ENCODE data around the gene TMEM176B. TPM values are rescaled to one million over a fixed set of nuclear protein-coding genes. Genes with fewer than 3 reads are reported as not detected.

The TMEM176B gene
- total RNA-seq, 1 donor from 2014 or later: not detected

DNA sequence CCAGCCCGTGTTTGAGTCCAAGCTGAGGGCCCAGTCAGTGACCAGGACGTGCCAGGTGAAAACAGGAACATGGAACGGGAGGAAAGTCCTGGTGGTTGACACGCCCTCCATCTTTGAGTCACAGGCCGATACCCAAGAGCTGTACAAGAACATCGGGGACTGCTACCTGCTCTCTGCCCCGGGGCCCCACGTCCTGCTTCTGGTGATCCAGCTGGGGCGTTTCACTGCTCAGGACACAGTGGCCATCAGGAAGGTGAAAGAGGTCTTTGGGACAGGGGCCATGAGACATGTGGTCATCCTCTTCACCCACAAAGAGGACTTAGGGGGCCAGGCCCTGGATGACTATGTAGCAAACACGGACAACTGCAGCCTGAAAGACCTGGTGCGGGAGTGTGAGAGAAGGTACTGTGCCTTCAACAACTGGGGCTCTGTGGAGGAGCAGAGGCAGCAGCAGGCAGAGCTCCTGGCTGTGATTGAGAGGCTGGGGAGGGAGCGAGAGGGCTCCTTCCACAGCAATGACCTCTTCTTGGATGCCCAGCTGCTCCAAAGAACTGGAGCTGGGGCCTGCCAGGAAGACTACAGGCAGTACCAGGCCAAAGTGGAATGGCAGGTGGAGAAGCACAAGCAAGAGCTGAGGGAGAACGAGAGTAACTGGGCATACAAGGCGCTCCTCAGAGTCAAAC is 57.7 kb downstream of the TMEM176B start:
- no peak for DNase-seq (ENCODE audit: low read depth)
- H3K27me3 ChIP-seq (ENCODE audit: control insufficient read depth, insufficient read depth, low read length): no peaks in the 10 kb centered on the region
- no peak for FAIRE-seq
- TF ChIP-seq, protein P1, sequence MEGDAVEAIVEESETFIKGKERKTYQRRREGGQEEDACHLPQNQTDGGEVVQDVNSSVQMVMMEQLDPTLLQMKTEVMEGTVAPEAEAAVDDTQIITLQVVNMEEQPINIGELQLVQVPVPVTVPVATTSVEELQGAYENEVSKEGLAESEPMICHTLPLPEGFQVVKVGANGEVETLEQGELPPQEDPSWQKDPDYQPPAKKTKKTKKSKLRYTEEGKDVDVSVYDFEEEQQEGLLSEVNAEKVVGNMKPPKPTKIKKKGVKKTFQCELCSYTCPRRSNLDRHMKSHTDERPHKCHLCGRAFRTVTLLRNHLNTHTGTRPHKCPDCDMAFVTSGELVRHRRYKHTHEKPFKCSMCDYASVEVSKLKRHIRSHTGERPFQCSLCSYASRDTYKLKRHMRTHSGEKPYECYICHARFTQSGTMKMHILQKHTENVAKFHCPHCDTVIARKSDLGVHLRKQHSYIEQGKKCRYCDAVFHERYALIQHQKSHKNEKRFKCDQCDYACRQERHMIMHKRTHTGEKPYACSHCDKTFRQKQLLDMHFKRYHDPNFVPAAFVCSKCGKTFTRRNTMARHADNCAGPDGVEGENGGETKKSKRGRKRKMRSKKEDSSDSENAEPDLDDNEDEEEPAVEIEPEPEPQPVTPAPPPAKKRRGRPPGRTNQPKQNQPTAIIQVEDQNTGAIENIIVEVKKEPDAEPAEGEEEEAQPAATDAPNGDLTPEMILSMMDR (IDR thresholded peaks at IDR 0.05; ENCODE audit: insufficient read depth, low read length, severe bottlenecking): no peak
- H3K4me3 ChIP-seq (ENCODE audit: low read depth, low read length): no peak overlapping the region
- no peaks in the 10 kb centered on the region for H3K36me3 ChIP-seq (ENCODE audit: control insufficient read depth, insufficient read depth, low read length)

Other genes starting within 250 kb of the TMEM176B start
- not detected in 2 replicates for gene GIMAP4, start 233.0 kb downstream of the TMEM176B start, total RNA-seq
- gene GIMAP6, start 168.0 kb downstream of the TMEM176B start, total RNA-seq: not detected in 2 replicates
- 0.13 and 0.26 TPM in 2 replicates for gene GIMAP2, start 114.7 kb downstream of the TMEM176B start, total RNA-seq
- gene GIMAP1, start 83.8 kb downstream of the TMEM176B start, total RNA-seq: not detected in 2 replicates
- gene GIMAP5, start 62.9 kb downstream of the TMEM176B start, total RNA-seq: not detected in 2 replicates
- gene TMEM176A, start 405 bp upstream of the TMEM176B start, total RNA-seq: 0.79 TPM in 1 of 2 replicates, not detected in the other
- gene AOC1, start 52.2 kb upstream of the TMEM176B start, total RNA-seq: under 0.01 and 2.4 TPM in 2 replicates
- under 0.01 and 0.13 TPM in 2 replicates for gene KCNH2, start 178.0 kb upstream of the TMEM176B start, total RNA-seq
- under 0.01 TPM in 2 replicates for gene NOS3, start 190.7 kb upstream of the TMEM176B start, total RNA-seq
- gene ATG9B, start 224.1 kb upstream of the TMEM176B start, total RNA-seq: under 0.01 and 0.26 TPM in 2 replicates
- gene ABCB8, start 228.1 kb upstream of the TMEM176B start, total RNA-seq: 20.5 and 22.4 TPM in 2 replicates
- gene ASIC3, start 248.2 kb upstream of the TMEM176B start, total RNA-seq: under 0.01 and 0.26 TPM in 2 replicates

Measured in bronchial epithelial cell (primary cell).